ENCODE measurements around the gene GGNBP2. TPM values are rescaled to one million over a fixed set of nuclear protein-coding genes. Genes with fewer than 3 reads are reported as not detected.
A peak's percentile ranks its signal among the peaks of the same experiment; 100 is the strongest.

GGNBP2 gene
- total RNA-seq, 2 donors from 2014 or later = 128 to 130 TPM

- no peaks in the 10 kb centered on the region for H3K9me3 Mint-ChIP-seq
- H3K27ac Mint-ChIP-seq = no peak overlapping the region
- H3K4me3 Mint-ChIP-seq = no peak overlapping the region
- peaks cover 6 to 13% of the 10 kb centered on the region in 2 donors for H3K27me3 Mint-ChIP-seq
- H3K4me1 Mint-ChIP-seq (ENCODE audit: low read depth in 2 of 2) = no peaks in the 10 kb centered on the region
- ATAC-seq = no peak
- no peak for DNase-seq (ENCODE audit: low spot score)
- H3K36me3 Mint-ChIP-seq = no peaks in the 10 kb centered on the region
Measured at GRCh38 chr17:36628576-36628975, 83.9 kb downstream of the GGNBP2 start.

- H3K27me3 Mint-ChIP-seq = peaks cover 6 to 18% of the 10 kb centered on the region in 2 donors
- H3K9me3 Mint-ChIP-seq = no peaks in the 10 kb centered on the region
- peak; percentile 78 for DNase-seq (ENCODE audit: low spot score)
- peak; percentile 85 to 86 for ATAC-seq
- H3K4me1 Mint-ChIP-seq (ENCODE audit: low read depth in 2 of 2) = no peaks in the 10 kb centered on the region
- H3K4me3 Mint-ChIP-seq = no peak overlapping the region
- no peak overlapping the region for H3K27ac Mint-ChIP-seq
- H3K36me3 Mint-ChIP-seq = no peaks in the 10 kb centered on the region
Measured at GRCh38 chr17:36629252-36629847, 84.6 kb downstream of the GGNBP2 start.

- H3K27ac Mint-ChIP-seq = no peak overlapping the region
- no peaks in the 10 kb centered on the region for H3K4me1 Mint-ChIP-seq (ENCODE audit: low read depth in 2 of 2)
- H3K27me3 Mint-ChIP-seq = peaks cover 7 to 25% of the 10 kb centered on the region in 2 donors
- H3K4me3 Mint-ChIP-seq = no peak overlapping the region
- H3K36me3 Mint-ChIP-seq = no peaks in the 10 kb centered on the region
- ATAC-seq = no peak
- H3K9me3 Mint-ChIP-seq = no peaks in the 10 kb centered on the region
- DNase-seq (ENCODE audit: low spot score) = no peak
Measured at GRCh38 chr17:36629970-36630502, 85.3 kb downstream of the GGNBP2 start.

GRCh38 chr17:36631022-36631421, 86.3 kb downstream of the GGNBP2 start:
- Mint-ChIP-seq H3K9me3 (no peaks in the 10 kb centered on the region), H3K36me3 (no peaks in the 10 kb centered on the region), H3K4me3 (no peak overlapping the region), H3K4me1 (ENCODE audit: low read depth in 2 of 2) (no peaks in the 10 kb centered on the region), H3K27ac (no peak overlapping the region), H3K27me3 (peaks cover 12 to 29% of the 10 kb centered on the region in 2 donors)
- DNase-seq (ENCODE audit: low spot score) (no peak), ATAC-seq (no peak)

- ATAC-seq = no peak
- Mint-ChIP-seq H3K4me3 (no peak overlapping the region), H3K9me3 (no peaks in the 10 kb centered on the region), H3K27me3 (peaks cover 16 to 29% of the 10 kb centered on the region in 2 donors), H3K4me1 (ENCODE audit: low read depth in 2 of 2) (no peaks in the 10 kb centered on the region), H3K36me3 (no peaks in the 10 kb centered on the region), H3K27ac (no peak overlapping the region)
- no peak for DNase-seq (ENCODE audit: low spot score)
Measured at GRCh38 chr17:36632916-36633771, 88.4 kb downstream of the GGNBP2 start.

Other genes starting within 250 kb of the GGNBP2 start
- not detected for gene TBC1D3G, start 221.0 kb upstream of the GGNBP2 start, total RNA-seq
- gene TBC1D3H, start 156.5 kb upstream of the GGNBP2 start, total RNA-seq = not detected
- gene ZNHIT3, start 58.2 kb upstream of the GGNBP2 start, total RNA-seq = 10 to 100 TPM; 36.8 to 38.1 TPM
- 100 to 1,000 TPM; 103 to 333 TPM for gene MYO19, start 10.1 kb upstream of the GGNBP2 start, total RNA-seq
- gene PIGW, start 9.9 kb upstream of the GGNBP2 start, total RNA-seq = 10 to 100 TPM; 13.0 to 21.5 TPM
- gene DHRS11, start 47.0 kb downstream of the GGNBP2 start, total RNA-seq = 10 to 100 TPM in 1 of 2 donors, 1 to 10 TPM in 1; 5.2 to 16.8 TPM
- 10 to 100 TPM; 10.5 to 22.6 TPM for gene MRM1, start 56.7 kb downstream of the GGNBP2 start, total RNA-seq

All from natural killer cell treated with Interleukin-12 subunit alpha and Interleukin-12 subunit beta and Interleukin-15 and Interleukin-18, amount 100 ng/mL, for 72 hours (primary cell).